Loucy (cell line): ENCODE results near the gene SERAC1.

Experiments used
- H2AFZ ChIP-seq: fragments of 200-600 bp; sonication (generic); 2 replicates; pipeline ENCODE4 v1.6.0; 2016; ENCODE audit warnings: antibody characterized with exemption, mild to moderate bottlenecking, low read length, moderate library complexity
- H3F3A ChIP-seq: fragments of 200-600 bp; 2 replicates; pipeline ENCODE4 v1.6.0; 2016; ENCODE audit warnings: antibody characterized with exemption, low read depth, mild to moderate bottlenecking
- H3K27me3 ChIP-seq: fragments of 200-600 bp; sonication (generic); 2 replicates; pipeline ENCODE4 v1.6.1; 2014; ENCODE audit warnings: low read length, mild to moderate bottlenecking; ENCODE audit not compliant: insufficient read depth, poor library complexity, severe bottlenecking
- H3K36me3 ChIP-seq: fragments of 200-600 bp; sonication (generic); 2 replicates; pipeline ENCODE4 v1.6.1; 2016; ENCODE audit warnings: low read length; ENCODE audit not compliant: insufficient read depth
- H3K4me1 ChIP-seq: fragments of 200-600 bp; sonication (generic); 2 replicates; pipeline ENCODE4 v1.5.1; 2014; ENCODE audit warnings: low read length, mild to moderate bottlenecking; ENCODE audit not compliant: insufficient read depth, poor library complexity, severe bottlenecking
- H3K4me2 ChIP-seq: fragments of 200-600 bp; sonication (generic); 2 replicates; pipeline ENCODE4 v1.6.0; 2014; ENCODE audit warnings: antibody characterized with exemption, low read length, low read depth, mild to moderate bottlenecking; ENCODE audit not compliant: poor library complexity, severe bottlenecking
- H3K4me3 ChIP-seq: fragments of 200-600 bp; sonication (generic); 2 replicates; pipeline ENCODE4 v1.5.1; 2014; ENCODE audit warnings: low read length, mild to moderate bottlenecking, mixed read lengths; ENCODE audit not compliant: poor library complexity, severe bottlenecking
- H3K79me2 ChIP-seq: fragments of 200-600 bp; sonication (generic); 2 replicates; pipeline ENCODE4 v1.6.1; 2014; ENCODE audit warnings: low read length; ENCODE audit not compliant: insufficient read depth
- H3K9ac ChIP-seq: fragments of 200-600 bp; sonication (generic); 2 replicates; pipeline ENCODE4 v1.6.0; 2014; ENCODE audit warnings: mild to moderate bottlenecking, low read depth, low read length, moderate library complexity; ENCODE audit not compliant: poor library complexity, severe bottlenecking
- H3K9me2 ChIP-seq: fragments of 200-600 bp; sonication (generic); replicated peaks from 2 replicates; pipeline ENCODE4 v1.6.1; 2016; ENCODE audit warnings: low read depth, low read length, mixed read lengths
- H3K9me3 ChIP-seq: fragments of 200-600 bp; sonication (generic); 2 replicates; pipeline ENCODE4 v1.6.1; 2014; ENCODE audit warnings: mild to moderate bottlenecking, antibody characterized with exemption, low read length, low read depth; ENCODE audit not compliant: insufficient read depth
- H4K20me1 ChIP-seq: fragments of 200-600 bp; sonication (generic); 2 replicates; pipeline ENCODE4 v1.6.0; 2014; ENCODE audit warnings: antibody characterized with exemption, low read length, mild to moderate bottlenecking; ENCODE audit not compliant: insufficient read depth, poor library complexity, severe bottlenecking
- CTCF ChIP-seq: fragments of 200-600 bp; sonication (generic); conservative IDR thresholded peaks from 2 replicates; pipeline ENCODE4 v1.5.1; 2014; ENCODE audit warnings: mild to moderate bottlenecking, antibody characterized with exemption, low read length
- EZH2phosphoT487 ChIP-seq: fragments of 200-600 bp; IDR thresholded peaks from 2 replicates; pipeline ENCODE4 v1.6.1; 2018; ENCODE audit warnings: antibody characterized with exemption, mild to moderate bottlenecking, moderate library complexity, borderline replicate concordance

SERAC1 gene

GRCh38 chr6:158095671-158096070 is 72.4 kb downstream of the SERAC1 start:
- H2AFZ ChIP-seq, result no peak overlapping the region
- peaks cover 33% of the 10 kb centered on the region; the same call in 1 of the 2 replicates for H3K36me3 ChIP-seq
- H3K9me3 ChIP-seq, result no peaks in the 10 kb centered on the region
- no peak for TF ChIP-seq EZH2phosphoT487
- TF ChIP-seq CTCF, result no peak
- no peak overlapping the region for H3K4me3 ChIP-seq
- no peaks in the 10 kb centered on the region for H3K79me2 ChIP-seq
- H3K27me3 ChIP-seq, result no peaks in the 10 kb centered on the region
- H3K4me1 ChIP-seq, result no peaks in the 10 kb centered on the region
- no peaks in the 10 kb centered on the region for H4K20me1 ChIP-seq
- H3K9me2 ChIP-seq, result no peaks in the 10 kb centered on the region
- no peaks in the 10 kb centered on the region for H3F3A ChIP-seq
- H3K4me2 ChIP-seq, result no peak overlapping the region
- no peak overlapping the region for H3K9ac ChIP-seq

DNA sequence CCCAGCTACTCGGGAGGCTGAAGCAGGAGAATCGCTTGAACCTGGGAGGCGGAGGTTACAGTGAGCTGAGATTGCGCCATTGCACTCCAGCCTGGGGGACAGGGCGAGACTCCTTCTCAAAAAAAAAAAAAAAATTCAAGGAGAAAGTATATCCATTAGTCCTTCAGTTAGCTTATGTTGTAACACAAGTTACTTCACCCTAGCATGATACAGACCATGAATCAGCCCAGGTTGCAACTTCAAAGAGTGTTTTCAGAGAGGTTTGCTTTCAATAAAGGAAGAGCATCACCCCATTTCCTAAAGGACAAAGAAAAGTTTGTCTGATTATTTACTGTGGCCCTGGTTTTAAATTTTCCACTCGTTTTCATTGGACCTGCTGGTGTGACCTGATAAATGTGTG is 73.0 kb downstream of the SERAC1 start:
- H3F3A ChIP-seq, result no peaks in the 10 kb centered on the region
- no peak overlapping the region for H3K9ac ChIP-seq
- no peak overlapping the region for H3K4me3 ChIP-seq
- H3K9me2 ChIP-seq, result no peaks in the 10 kb centered on the region
- no peak overlapping the region for H2AFZ ChIP-seq
- no peaks in the 10 kb centered on the region for H4K20me1 ChIP-seq
- H3K79me2 ChIP-seq, result no peaks in the 10 kb centered on the region
- peaks cover 33% of the 10 kb centered on the region; the same call in 1 of the 2 replicates for H3K36me3 ChIP-seq
- H3K9me3 ChIP-seq, result no peaks in the 10 kb centered on the region
- no peaks in the 10 kb centered on the region for H3K27me3 ChIP-seq
- TF ChIP-seq CTCF (no peak), EZH2phosphoT487 (no peak)
- H3K4me1 ChIP-seq, result no peaks in the 10 kb centered on the region
- H3K4me2 ChIP-seq, result no peak overlapping the region

DNA sequence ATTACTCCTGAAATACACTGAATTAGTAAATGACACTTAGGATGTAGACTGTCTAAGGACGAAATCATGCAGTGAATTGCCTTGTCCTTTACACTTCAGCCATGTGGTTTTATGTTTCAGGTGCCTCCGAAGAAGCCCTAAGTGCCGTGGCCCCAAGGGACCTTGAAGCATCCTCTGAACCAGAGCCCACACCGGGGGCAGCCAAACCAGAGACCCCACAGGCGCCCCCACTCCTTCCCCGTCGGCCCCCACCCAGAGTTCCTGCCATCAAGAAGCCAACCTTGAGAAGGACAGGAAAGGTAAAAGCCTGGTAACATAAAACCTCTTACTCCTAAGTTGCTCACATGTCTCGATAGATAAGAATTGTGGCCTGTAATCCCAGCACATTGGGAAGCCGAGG is 75.3 kb downstream of the SERAC1 start:
- no peak overlapping the region for H3K9ac ChIP-seq
- peaks cover 41% of the 10 kb centered on the region; the same call in 1 of the 2 replicates for H3K36me3 ChIP-seq
- no peak overlapping the region for H3K4me2 ChIP-seq

More for the DNA sequence above, 75.3 kb downstream of the SERAC1 start:
- Histone ChIP-seq H3K4me3 (no peak overlapping the region), H3K27me3 (no peaks in the 10 kb centered on the region), H3K9me3 (no peaks in the 10 kb centered on the region), H3F3A (no peaks in the 10 kb centered on the region), H4K20me1 (no peaks in the 10 kb centered on the region), H3K4me1 (no peaks in the 10 kb centered on the region), H2AFZ (no peak overlapping the region), H3K79me2 (no peaks in the 10 kb centered on the region), H3K9me2 (no peaks in the 10 kb centered on the region)
- no peak for TF ChIP-seq CTCF
